SU-DHL-6 (cell line): Measurements from ENCODE around the gene DUS1L.

Experiments used
- H2AFZ ChIP-seq: fragments of 200-600 bp; sonication (generic); 2 replicates; pipeline ENCODE4 v1.6.1; 2014; ENCODE audit warnings: low read depth, mild to moderate bottlenecking, moderate library complexity, mixed read lengths, antibody characterized with exemption, low read length; ENCODE audit not compliant: severe bottlenecking
- H3F3A ChIP-seq: fragments of 200-600 bp; shearing (Covaris generic); 2 replicates; pipeline ENCODE4 v1.6.0; 2016; ENCODE audit warnings: antibody characterized with exemption, mild to moderate bottlenecking; ENCODE audit not compliant: insufficient read depth
- H3K27ac ChIP-seq: fragments of 200-600 bp; sonication (generic); 2 replicates; pipeline ENCODE4 v1.5.1; 2016; ENCODE audit warnings: low read depth, mild to moderate bottlenecking, low read length, moderate library complexity, mixed read lengths
- H3K27me3 ChIP-seq: fragments of 200-600 bp; sonication (generic), shearing (Covaris generic); 2 replicates; pipeline ENCODE4 v1.6.0; 2014; ENCODE audit warnings: mild to moderate bottlenecking, low read length
- H3K36me3 ChIP-seq: fragments of 200-600 bp; sonication (generic); 2 replicates; pipeline ENCODE4 v1.6.1; 2014; ENCODE audit warnings: mild to moderate bottlenecking, low read length, mixed read lengths
- H3K4me2 ChIP-seq: fragments of 300-600, 200-600 bp; shearing (Covaris generic), sonication (generic); 2 replicates; pipeline ENCODE4 v1.6.0; 2014; ENCODE audit warnings: low read length, low read depth, mild to moderate bottlenecking; ENCODE audit not compliant: poor library complexity, severe bottlenecking
- H3K4me3 ChIP-seq: fragments of 200-600 bp; sonication (generic); 2 replicates; pipeline ENCODE4 v1.5.1; 2014; ENCODE audit warnings: antibody characterized with exemption, low read length, mild to moderate bottlenecking, mixed read lengths; ENCODE audit not compliant: insufficient read depth, poor library complexity, severe bottlenecking
- H3K79me2 ChIP-seq: fragments of 200-600 bp; sonication (generic); 2 replicates; pipeline ENCODE4 v1.6.1; 2014; ENCODE audit warnings: mild to moderate bottlenecking, low read length, moderate library complexity; ENCODE audit not compliant: insufficient read depth
- H3K9ac ChIP-seq: fragments of 200-600 bp; sonication (generic); 2 replicates; pipeline ENCODE4 v1.7.0; 2014; ENCODE audit warnings: mild to moderate bottlenecking, low read length
- H3K9me2 ChIP-seq: fragments of 200-600 bp; sonication (generic); replicated peaks from 2 replicates; pipeline ENCODE4 v1.6.1; 2014; ENCODE audit warnings: low read length; ENCODE audit not compliant: insufficient read depth
- H3K9me3 ChIP-seq: fragments of 200-600 bp; sonication (generic); 2 replicates; pipeline ENCODE4 v1.6.1; 2014; ENCODE audit warnings: low read length, mixed read lengths; ENCODE audit not compliant: insufficient read depth
- H4K20me1 ChIP-seq: fragments of 200-600 bp; sonication (generic); 2 replicates; pipeline ENCODE4 v1.6.1; 2014; ENCODE audit warnings: low read depth, mild to moderate bottlenecking, antibody characterized with exemption, low read length, moderate library complexity, mixed read lengths
- CTCF ChIP-seq: fragments of 200-600 bp; sonication (generic); IDR thresholded peaks from one replicate; pipeline ENCODE4 v1.5.1; 2017; ENCODE audit warnings: antibody characterized with exemption, mild to moderate bottlenecking, low read length, moderate library complexity; ENCODE audit not compliant: insufficient read depth, poor library complexity, severe bottlenecking
- EZH2phosphoT487 ChIP-seq: fragments of 200-600 bp; sonication (generic), shearing (Covaris generic); conservative IDR thresholded peaks from 2 replicates; pipeline ENCODE4 v1.6.1; 2018; ENCODE audit warnings: mild to moderate bottlenecking, antibody characterized with exemption, low read length, moderate library complexity, mixed read lengths

Gene DUS1L

GRCh38 chr17:82008941-82009405, 56.6 kb downstream of the DUS1L start:
- no peaks in the 10 kb centered on the region for H3K27me3 ChIP-seq
- TF ChIP-seq EZH2phosphoT487 (no peak), CTCF (no peak)
- no peaks in the 10 kb centered on the region for H4K20me1 ChIP-seq
- H3F3A ChIP-seq = no peaks in the 10 kb centered on the region
- no peak overlapping the region for H3K27ac ChIP-seq
- H3K4me3 ChIP-seq = no peak overlapping the region
- H3K9ac ChIP-seq = no peak overlapping the region
- H3K4me2 ChIP-seq = no peak overlapping the region
- H3K9me2 ChIP-seq = no peaks in the 10 kb centered on the region
- H2AFZ ChIP-seq = no peak overlapping the region
- no peaks in the 10 kb centered on the region for H3K36me3 ChIP-seq
- H3K79me2 ChIP-seq = no peaks in the 10 kb centered on the region
- no peaks in the 10 kb centered on the region for H3K9me3 ChIP-seq

GRCh38 chr17:82008258-82008940, 57.2 kb downstream of the DUS1L start:
- no peaks in the 10 kb centered on the region for H3K79me2 ChIP-seq
- no peak overlapping the region for H3K4me3 ChIP-seq
- no peak for TF ChIP-seq EZH2phosphoT487
- TF ChIP-seq CTCF = no peak
- H3K36me3 ChIP-seq = no peaks in the 10 kb centered on the region
- no peak overlapping the region for H3K27ac ChIP-seq
- no peaks in the 10 kb centered on the region for H3K9me3 ChIP-seq
- no peaks in the 10 kb centered on the region for H3K27me3 ChIP-seq
- no peak overlapping the region for H2AFZ ChIP-seq
- H3K9me2 ChIP-seq = no peaks in the 10 kb centered on the region
- H3F3A ChIP-seq = no peaks in the 10 kb centered on the region
- no peaks in the 10 kb centered on the region for H4K20me1 ChIP-seq
- no peak overlapping the region for H3K9ac ChIP-seq
- H3K4me2 ChIP-seq = no peak overlapping the region
